ENCODE measurements around the gene PBX4. TPM values are rescaled to one million over a fixed set of nuclear protein-coding genes. Genes with fewer than 3 reads are reported as not detected.
A peak's percentile ranks its signal among the peaks of the same experiment; 100 is the strongest.

The PBX4 gene
- total and polyA plus RNA-seq, 2 donors, result 2.1 to 3.9 TPM

DNA sequence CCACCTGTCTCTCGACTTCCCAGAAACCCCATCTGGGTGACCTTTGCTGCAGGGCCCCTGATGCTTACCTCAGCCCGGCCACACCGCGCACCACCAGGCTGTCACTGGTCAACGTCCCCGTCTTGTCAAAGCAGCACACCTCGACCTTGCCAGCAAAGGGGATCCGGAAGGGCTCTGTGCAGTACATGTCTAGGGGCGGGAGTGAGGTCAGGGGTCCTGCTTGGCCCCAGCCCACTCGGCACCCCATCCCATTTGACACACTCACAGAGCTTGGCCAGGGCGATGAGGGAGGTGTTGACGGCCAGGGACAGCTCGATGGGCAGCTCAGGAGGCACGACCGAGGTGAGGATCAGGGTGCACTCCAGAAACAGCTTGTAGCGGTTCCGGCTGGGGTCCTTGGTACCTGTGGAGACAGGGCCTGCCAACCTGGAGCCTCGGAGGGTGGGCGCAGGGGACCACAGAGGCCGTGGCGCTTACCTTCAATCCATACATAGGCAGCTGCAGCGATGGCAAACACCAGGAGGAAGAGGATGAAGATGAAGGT lies 36.6 kb upstream of the PBX4 start:
- Histone ChIP-seq H3K4me3 (ENCODE audit: low read depth, low read length) (no peak overlapping the region), H3K36me3 (ENCODE audit: insufficient read depth) (peaks cover 18% of the 10 kb centered on the region), H3K27ac (ENCODE audit: low read depth) (no peak overlapping the region), H3K4me1 (ENCODE audit: insufficient read depth) (no peaks in the 10 kb centered on the region)
- DNase-seq (ENCODE audit: extremely low spot score), result no peak
- WGBS, result 96% methylated on average over 22 of the region's 22 CpGs

DNA sequence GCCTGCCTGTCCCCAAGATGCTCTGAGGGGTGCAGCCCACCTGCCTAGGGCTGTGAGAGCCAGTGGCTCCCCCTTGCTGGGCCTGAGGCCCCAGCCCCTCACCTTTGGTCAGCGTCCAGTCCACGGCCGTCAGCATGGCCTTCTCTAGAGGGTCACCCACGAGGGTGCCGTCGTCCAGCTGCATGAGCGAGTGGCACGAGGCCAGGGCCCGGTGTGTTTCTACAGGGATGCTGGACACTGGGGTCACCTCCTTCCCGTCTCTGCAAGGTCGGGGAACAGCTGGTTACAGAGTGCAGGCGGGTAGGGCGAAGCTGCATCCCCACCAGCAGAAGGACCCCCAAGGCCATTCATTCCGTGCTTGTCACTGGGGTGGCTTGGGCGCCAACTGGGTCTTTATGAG lies 36.0 kb upstream of the PBX4 start:
- H3K36me3 ChIP-seq (ENCODE audit: insufficient read depth), result peaks cover 17% of the 10 kb centered on the region
- H3K4me1 ChIP-seq (ENCODE audit: insufficient read depth), result no peaks in the 10 kb centered on the region
- WGBS, result 94% methylated on average over 15 of the region's 15 CpGs
- no peak for DNase-seq (ENCODE audit: extremely low spot score)
- H3K27ac ChIP-seq (ENCODE audit: low read depth), result no peak overlapping the region
- no peak overlapping the region for H3K4me3 ChIP-seq (ENCODE audit: low read depth, low read length)

DNA sequence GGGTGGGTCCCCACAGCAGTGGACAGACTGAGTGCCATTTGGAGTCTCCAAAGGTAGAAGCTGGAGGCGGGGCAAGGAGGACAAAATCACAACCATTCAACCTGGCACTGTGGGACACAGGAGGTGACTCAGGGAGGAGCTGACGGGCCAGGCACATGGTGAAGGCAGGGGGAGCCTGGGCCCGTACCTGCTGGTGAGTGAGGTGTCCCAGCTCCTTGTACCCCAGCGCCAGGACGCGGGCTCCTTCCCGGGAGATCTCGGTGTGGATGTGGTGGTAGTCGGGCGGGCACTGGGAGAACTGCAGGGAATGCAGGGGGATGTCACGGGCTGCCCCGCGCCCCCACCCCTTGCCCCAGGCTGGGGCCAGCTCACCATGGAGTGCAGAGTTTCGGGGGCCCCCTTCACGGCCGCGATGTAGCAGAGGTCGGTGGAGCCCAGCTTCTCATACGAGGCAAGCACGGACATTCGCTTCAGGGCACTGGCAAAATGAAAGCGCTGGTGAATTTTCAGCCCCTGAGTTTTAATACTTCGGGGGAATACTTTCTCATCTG lies 35.2 kb upstream of the PBX4 start:
- no peak for DNase-seq (ENCODE audit: extremely low spot score)
- 96% methylated on average over 23 of the region's 23 CpGs for WGBS
- H3K27ac ChIP-seq (ENCODE audit: low read depth), result no peak overlapping the region
- H3K36me3 ChIP-seq (ENCODE audit: insufficient read depth), result peaks cover 17% of the 10 kb centered on the region
- H3K4me1 ChIP-seq (ENCODE audit: insufficient read depth), result no peaks in the 10 kb centered on the region
- H3K4me3 ChIP-seq (ENCODE audit: low read depth, low read length), result no peak overlapping the region

DNA sequence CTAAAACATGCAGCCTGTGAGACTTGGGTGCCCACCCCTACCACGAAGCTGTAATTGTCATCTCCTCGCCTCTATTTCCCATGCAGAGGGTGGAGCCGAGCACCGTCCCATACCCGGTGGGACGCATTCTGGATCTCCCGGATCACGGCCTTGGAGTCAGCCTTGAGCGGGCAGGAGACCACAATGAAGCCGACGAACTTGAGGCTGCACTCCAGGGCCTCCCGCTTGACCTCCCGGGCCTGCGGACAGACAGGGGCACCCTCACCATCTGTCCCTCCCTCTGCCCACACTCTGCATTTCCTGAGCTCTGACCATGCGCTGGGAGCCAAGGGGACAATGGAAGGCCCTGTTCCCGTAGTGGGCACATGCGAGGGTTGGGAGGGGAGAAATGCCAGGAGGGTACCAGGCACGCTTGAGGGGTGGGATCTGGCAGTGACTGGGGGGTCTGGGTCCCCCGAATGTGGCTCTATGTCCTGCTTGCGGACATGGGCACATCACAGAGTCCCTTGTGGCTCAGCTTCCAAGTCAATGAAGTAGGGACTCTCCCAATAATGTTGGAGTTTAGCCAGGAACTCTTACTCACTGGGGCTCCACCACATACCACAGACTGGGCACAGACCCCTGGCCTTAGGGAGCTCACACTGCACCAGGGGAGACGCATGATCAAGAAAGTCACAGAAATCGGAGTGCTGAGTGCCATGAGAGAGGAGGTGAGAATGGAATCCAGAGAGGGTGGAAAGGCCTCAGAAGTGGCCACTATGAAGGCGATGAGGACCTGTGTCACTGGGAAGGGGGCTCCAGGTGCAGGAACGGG lies 34.2 kb upstream of the PBX4 start:
- H3K4me3 ChIP-seq (ENCODE audit: low read depth, low read length), result no peak overlapping the region
- no peak overlapping the region for H3K27ac ChIP-seq (ENCODE audit: low read depth)
- 88% methylated on average over 24 of the region's 24 CpGs for WGBS
- H3K4me1 ChIP-seq (ENCODE audit: insufficient read depth), result no peaks in the 10 kb centered on the region
- peaks cover 17% of the 10 kb centered on the region for H3K36me3 ChIP-seq (ENCODE audit: insufficient read depth)
- DNase-seq (ENCODE audit: extremely low spot score), result no peak

DNA sequence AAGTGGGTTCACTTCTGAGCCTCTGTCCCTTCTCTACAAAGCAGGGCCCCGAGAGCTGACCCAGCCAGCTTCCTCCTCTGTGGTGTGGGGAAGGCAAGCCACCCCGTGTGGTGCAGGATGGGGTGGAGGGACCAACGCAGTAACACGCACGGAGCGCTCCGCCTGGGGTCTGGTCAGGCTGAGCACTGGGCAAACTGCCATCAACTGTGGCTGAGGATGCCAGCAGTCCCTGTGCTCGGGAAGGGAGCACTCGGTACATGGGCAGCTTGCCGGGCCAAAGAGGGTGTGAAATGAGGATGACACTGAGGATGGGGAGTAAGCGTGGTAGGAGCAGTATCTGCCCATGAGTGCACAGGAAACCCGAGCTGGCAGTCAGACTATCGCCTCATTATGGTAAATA lies 32.6 kb upstream of the PBX4 start:
- WGBS, result 59% methylated on average over 13 of the region's 13 CpGs
- DNase-seq (ENCODE audit: extremely low spot score), result no peak
- Histone ChIP-seq H3K36me3 (ENCODE audit: insufficient read depth) (peaks cover 20% of the 10 kb centered on the region), H3K4me1 (ENCODE audit: insufficient read depth) (no peaks in the 10 kb centered on the region), H3K27ac (ENCODE audit: low read depth) (no peak overlapping the region), H3K4me3 (ENCODE audit: low read depth, low read length) (no peak overlapping the region)

DNA sequence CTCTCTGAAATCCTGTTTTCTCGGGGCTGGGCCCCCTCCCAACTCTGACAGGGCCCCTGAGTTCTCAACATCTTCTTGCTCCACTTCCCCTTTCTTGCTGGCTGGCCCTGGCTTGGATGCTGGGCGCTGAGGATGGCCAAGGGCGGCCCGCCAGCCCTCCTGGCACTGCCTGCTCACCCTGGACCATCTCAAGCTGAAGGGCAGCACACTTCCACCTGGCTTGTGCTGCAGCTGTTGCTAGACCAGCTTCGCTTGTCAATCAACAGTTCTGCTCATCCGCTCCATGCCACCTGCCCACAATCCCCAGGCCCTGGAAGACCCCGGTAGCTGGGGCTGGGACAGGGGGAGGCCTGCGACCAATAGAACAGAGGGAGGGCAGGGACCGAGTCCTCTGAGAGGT lies 31.8 kb upstream of the PBX4 start:
- peaks cover 15% of the 10 kb centered on the region for H3K36me3 ChIP-seq (ENCODE audit: insufficient read depth)
- H3K4me1 ChIP-seq (ENCODE audit: insufficient read depth), result no peaks in the 10 kb centered on the region
- DNase-seq (ENCODE audit: extremely low spot score), result no peak
- no peak overlapping the region for H3K4me3 ChIP-seq (ENCODE audit: low read depth, low read length)
- WGBS, result 91% methylated on average over 9 of the region's 9 CpGs
- no peak overlapping the region for H3K27ac ChIP-seq (ENCODE audit: low read depth)

DNA sequence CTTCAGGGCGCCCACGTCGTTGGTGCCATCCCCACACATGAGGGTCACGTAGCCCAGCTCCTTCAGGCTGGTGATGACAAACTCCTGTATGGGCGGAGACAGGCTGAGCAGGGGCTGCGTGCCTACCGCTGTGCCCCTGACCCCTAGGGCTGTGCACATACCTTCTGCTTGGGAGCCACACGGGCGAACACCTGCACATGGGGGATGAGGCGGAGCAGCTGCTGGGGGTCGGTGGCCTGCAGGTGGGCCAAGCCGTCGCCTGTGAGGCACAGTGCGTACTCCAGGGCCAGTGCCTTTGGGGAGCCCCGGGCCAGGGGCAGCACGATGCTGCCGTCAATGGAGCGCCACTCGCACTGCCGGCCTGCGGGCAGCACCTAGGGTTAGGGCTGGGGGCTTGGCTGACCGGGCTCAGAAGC lies 31.1 kb upstream of the PBX4 start:
- H3K27ac ChIP-seq (ENCODE audit: low read depth), result no peak overlapping the region
- no peak overlapping the region for H3K4me3 ChIP-seq (ENCODE audit: low read depth, low read length)
- WGBS, result 95% methylated on average over 22 of the region's 22 CpGs
- no peaks in the 10 kb centered on the region for H3K4me1 ChIP-seq (ENCODE audit: insufficient read depth)
- peaks cover 9% of the 10 kb centered on the region for H3K36me3 ChIP-seq (ENCODE audit: insufficient read depth)
- DNase-seq (ENCODE audit: extremely low spot score), result no peak

DNA sequence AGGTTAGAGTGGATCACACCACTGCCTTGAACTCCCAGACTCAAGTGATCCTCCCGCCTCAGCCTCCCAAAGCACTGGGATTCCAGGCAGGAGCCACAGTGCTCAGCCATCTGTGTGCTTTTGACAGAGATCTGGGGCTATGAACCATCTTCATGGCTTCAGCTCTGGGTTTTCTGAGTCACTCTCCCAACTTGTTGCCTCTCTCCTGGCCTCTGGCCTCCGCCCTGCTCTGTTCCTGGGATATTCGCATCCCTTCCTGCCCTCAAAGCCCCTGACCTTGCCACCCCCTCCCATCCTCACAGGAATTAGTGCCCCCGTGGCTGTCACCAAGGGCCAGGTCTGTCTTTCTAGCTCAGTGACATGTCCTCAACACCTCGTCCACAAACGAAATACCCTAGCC lies 30.7 kb upstream of the PBX4 start:
- H3K4me1 ChIP-seq (ENCODE audit: insufficient read depth), result no peaks in the 10 kb centered on the region
- 92% methylated on average over 6 of the region's 6 CpGs for WGBS
- DNase-seq (ENCODE audit: extremely low spot score), result no peak
- H3K36me3 ChIP-seq (ENCODE audit: insufficient read depth), result peaks cover 6% of the 10 kb centered on the region
- H3K4me3 ChIP-seq (ENCODE audit: low read depth, low read length), result no peak overlapping the region
- no peak overlapping the region for H3K27ac ChIP-seq (ENCODE audit: low read depth)

DNA sequence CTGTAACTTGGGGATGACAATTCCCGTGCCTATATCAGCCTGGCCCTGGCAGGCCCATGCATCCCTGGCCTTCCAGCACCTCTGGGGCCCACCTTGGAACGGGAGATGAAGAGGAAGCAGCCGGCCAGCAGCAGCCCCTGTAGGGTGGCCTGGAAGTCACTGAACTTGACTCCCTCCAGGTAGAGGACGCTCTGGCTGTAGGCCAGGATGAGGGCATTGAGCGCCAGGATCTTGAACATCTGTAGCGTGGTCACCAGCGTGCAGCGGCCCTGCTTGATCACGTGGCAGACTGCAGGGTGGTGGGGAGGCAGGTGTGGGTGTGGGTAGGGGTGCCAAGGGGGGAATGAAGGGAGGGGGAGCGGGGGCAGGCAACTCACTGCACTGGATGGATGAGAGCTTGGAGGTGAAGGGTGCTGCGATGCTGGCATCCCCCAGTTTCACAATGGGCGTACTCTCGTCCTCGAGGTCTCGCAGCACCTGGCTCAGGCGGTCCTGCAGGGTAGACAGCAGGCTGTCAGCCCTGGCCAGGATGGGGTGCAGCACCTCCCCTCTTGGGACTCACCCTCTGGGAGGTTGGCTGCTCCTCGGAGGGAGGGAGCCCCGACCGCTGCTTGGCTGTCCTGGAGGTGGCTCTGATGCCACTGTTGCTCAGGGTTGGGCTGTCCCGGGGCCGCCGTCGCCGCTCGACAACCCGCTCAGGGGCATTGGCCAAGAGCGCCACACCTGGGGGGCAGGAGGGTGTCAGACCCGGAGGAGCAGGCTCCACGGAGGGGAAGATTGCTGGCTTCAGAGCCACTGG lies 28.7 kb upstream of the PBX4 start:
- Histone ChIP-seq H3K27ac (ENCODE audit: low read depth) (no peak overlapping the region), H3K4me3 (ENCODE audit: low read depth, low read length) (no peak overlapping the region), H3K4me1 (ENCODE audit: insufficient read depth) (no peaks in the 10 kb centered on the region), H3K36me3 (ENCODE audit: insufficient read depth) (peaks cover 4% of the 10 kb centered on the region)
- DNase-seq (ENCODE audit: extremely low spot score), result no peak
- WGBS, result 93% methylated on average over 29 of the region's 29 CpGs

DNA sequence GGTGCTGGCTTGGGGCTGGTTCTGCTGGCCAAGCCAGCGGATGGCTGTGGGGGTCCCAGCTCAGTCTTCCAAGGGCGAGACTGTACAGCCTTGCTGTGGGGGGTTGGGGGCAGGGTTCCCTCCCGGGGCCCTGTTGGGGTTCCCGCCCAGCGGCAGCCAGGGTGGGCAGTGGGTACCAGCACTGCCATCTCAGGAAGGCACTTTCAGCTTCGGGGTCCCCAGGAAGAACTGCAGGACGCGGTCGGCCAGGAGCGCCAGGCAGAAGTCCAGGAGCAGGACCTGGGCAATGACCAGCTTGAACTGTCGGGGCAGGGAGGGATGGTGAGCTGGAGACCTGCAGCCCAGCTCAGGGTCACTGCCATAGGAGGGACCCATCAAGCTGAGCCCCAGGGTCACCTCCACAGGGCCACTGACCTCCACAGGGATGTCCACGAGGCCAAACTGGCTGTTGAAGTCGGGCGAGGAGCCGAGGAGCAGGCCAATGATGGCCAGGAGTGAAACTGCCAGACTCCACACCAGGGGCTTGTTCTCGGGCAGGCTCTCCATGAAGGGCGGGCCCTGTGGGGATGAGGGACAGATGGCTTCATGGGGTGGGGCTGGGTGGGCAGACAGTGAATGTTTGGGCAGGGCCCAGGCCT lies 26.9 kb upstream of the PBX4 start:
- Histone ChIP-seq H3K27ac (ENCODE audit: low read depth) (no peak overlapping the region), H3K4me3 (ENCODE audit: low read depth, low read length) (no peak overlapping the region), H3K36me3 (ENCODE audit: insufficient read depth) (peaks cover 4% of the 10 kb centered on the region), H3K4me1 (ENCODE audit: insufficient read depth) (no peaks in the 10 kb centered on the region)
- DNase-seq (ENCODE audit: extremely low spot score), result no peak
- 93% methylated on average over 17 of the region's 17 CpGs for WGBS

DNA sequence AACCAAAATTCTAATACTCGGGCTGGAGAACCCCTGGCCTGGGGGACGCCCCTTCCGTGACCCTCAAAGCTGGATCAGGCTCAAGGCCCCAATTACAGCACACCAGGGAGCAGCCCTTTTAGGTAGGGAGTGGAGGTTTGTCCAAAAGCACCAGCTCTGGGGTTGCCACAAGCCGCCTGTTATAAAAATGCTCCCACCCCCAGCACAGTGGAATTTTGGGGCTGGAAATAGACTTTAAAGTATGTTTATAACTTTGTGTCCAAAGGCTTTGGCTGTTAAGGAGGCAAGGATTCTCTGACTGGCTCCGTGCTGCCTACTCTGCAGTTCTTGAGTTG lies 25.5 kb upstream of the PBX4 start:
- H3K36me3 ChIP-seq (ENCODE audit: insufficient read depth), result peaks cover 4% of the 10 kb centered on the region
- 21% methylated on average over 5 of the region's 5 CpGs for WGBS

DNA sequence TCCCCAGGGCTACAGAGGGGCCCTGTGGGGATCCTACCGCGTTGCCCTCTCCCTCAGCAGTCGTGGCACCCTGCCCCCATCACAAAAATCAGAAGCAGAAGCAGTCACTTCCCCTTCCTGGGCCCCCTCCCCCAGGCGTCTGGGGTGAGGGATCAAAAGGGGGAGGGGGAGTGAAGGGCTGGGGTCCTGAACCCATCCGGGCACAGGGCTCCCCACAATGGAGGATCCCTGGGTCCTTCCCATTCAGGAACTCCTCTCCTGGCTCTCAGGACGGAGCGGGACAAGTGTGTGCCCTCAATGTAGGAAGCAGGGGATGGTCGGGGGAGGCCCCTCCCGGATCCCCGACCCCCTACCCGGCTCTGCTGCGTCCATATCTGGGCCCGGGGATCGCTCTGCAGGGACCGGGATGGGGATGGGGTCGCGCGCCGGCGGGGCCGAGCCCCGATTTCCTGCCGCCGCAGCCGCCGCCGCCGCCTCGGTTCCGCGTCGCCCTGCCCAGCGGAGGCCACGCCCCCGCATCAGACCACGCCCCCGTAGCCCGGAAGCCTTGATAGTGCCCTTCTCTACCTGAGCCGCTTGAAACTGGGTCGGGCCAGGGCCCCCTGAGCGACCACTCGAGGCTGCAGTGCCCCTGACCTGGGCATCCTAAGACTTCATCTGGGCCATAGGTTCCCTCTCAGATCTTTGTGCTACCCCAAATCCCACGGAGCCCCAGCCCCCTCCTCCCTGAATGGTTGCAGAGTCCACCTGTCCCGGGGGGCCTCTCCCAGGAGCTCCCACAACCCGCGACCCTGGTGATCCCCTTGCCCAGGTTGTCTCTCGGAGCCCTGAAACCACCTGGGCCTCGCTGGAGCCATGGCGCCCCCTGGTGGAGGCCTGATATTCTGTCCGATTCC lies 24.9 kb upstream of the PBX4 start, which contains the start of gene GMIP:
Gene GMIP (minus strand): TSS at position 500 of the 896 bp plus-strand sequence. CDS start 128 bp downstream, at position 372.
- DNase-seq (ENCODE audit: extremely low spot score), result no peak
- H3K27ac ChIP-seq (ENCODE audit: low read depth), result no peak within 1 kb of the TSS
- H3K4me1 ChIP-seq (ENCODE audit: insufficient read depth), result no peaks in the 10 kb centered on the region
- H3K4me3 ChIP-seq (ENCODE audit: low read depth, low read length), result peak within 1 kb of the TSS; percentile 69
- peaks cover 4% of the 10 kb centered on the region for H3K36me3 ChIP-seq (ENCODE audit: insufficient read depth)
- WGBS, result under 1% methylated on average over 50 of the region's 50 CpGs

More for the DNA sequence above, 25.5 kb upstream of the PBX4 start:
- Histone ChIP-seq H3K4me1 (ENCODE audit: insufficient read depth) (no peaks in the 10 kb centered on the region), H3K4me3 (ENCODE audit: low read depth, low read length) (peak overlapping the region; percentile 69), H3K27ac (ENCODE audit: low read depth) (no peak overlapping the region)
- no peak for DNase-seq (ENCODE audit: extremely low spot score)

Data from urinary bladder (tissue), 4 donors.